ENCODE measurements around the gene MASP2.
"Not testable (repeated sequence)": the region's sequence is repeated elsewhere in the genome, so short reads cannot be mapped to it uniquely, and the experiment has no call there.

Gene MASP2

DNA sequence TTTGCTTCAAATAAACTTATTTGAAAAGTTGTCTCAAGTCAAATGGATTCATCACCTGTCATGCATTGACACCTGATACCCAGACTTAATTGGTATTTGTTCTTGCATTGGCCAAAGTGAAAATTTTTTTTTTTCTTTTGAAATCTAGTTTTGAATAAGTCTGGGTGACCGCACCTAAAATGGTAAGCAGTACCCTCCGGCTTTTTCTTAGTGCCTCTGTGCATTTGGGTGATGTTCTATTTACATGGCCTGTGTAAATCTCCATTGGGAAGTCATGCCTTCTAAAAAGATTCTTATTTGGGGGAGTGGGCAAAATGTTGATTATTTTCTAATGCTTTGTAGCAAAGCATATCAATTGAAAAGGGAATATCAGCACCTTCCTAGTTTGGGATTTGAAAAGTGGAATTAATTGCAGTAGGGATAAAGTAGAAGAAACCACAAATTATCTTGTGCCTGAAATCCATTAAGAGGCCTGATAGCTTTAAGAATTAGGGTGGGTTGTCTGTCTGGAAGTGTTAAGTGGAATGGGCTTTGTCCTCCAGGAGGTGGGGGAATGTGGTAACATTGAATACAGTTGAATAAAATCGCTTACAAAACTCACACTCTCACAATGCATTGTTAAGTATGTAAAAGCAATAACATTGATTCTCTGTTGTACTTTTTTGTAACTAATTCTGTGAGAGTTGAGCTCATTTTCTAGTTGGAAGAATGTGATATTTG lies 22.7 kb downstream of the MASP2 start:
- H3K4me1 Mint-ChIP-seq = peaks cover 30% of the 10 kb centered on the region
- no peak for DNase-seq (ENCODE audit: low spot score in 2 of 2)
- peaks cover 82% of the 10 kb centered on the region for H3K36me3 Mint-ChIP-seq (ENCODE audit: insufficient read depth)
- H3K4me3 Mint-ChIP-seq = no peak overlapping the region
- H3K9me3 Mint-ChIP-seq = no peaks in the 10 kb centered on the region
- peak overlapping the region; percentile 74 for H3K27ac Mint-ChIP-seq (ENCODE audit: low read depth)
- ATAC-seq (replicated peaks; ENCODE audit: extremely low read depth, poor library complexity, severe bottlenecking) = no peak
- H3K27me3 Mint-ChIP-seq = no peaks in the 10 kb centered on the region

DNA sequence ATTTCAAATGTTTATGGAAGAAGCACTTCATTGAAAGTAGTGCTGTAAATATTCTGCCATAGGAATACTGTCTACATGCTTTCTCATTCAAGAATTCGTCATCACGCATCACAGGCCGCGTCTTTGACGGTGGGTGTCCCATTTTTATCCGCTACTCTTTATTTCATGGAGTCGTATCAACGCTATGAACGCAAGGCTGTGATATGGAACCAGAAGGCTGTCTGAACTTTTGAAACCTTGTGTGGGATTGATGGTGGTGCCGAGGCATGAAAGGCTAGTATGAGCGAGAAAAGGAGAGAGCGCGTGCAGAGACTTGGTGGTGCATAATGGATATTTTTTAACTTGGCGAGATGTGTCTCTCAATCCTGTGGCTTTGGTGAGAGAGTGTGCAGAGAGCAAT lies 23.8 kb downstream of the MASP2 start:
- Mint-ChIP-seq H3K36me3 (ENCODE audit: insufficient read depth) (peaks cover 87% of the 10 kb centered on the region), H3K9me3 (no peaks in the 10 kb centered on the region), H3K4me3 (no peak overlapping the region), H3K27ac (ENCODE audit: low read depth) (no peak overlapping the region), H3K4me1 (peaks cover 37% of the 10 kb centered on the region), H3K27me3 (no peaks in the 10 kb centered on the region)
- no peak for DNase-seq (ENCODE audit: low spot score in 2 of 2)
- no peak for ATAC-seq (replicated peaks; ENCODE audit: extremely low read depth, poor library complexity, severe bottlenecking)

DNA sequence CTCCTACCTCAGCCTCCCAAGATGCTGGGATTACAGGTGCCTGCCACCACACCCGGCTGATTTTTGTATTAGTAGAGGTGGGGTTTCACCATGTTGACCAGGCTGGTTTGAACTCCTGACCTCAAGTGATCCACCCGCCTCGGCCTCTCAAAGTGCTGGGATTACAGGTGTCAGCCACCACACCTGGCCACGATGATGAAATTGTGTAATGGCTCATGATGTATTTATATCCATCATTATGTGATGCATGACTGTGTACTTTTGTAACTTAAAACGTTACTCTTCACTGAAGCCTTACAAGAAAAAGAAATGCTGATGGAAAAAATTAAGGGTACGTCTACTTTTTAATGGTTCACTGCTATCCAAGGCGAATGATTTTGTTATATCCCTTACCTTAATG lies 27.1 kb downstream of the MASP2 start:
- Mint-ChIP-seq H3K4me3 (no peak overlapping the region), H3K27ac (ENCODE audit: low read depth) (no peak overlapping the region), H3K4me1 (peaks cover 40% of the 10 kb centered on the region), H3K27me3 (no peaks in the 10 kb centered on the region), H3K9me3 (no peaks in the 10 kb centered on the region), H3K36me3 (ENCODE audit: insufficient read depth) (peaks cover 93% of the 10 kb centered on the region)
- ATAC-seq (replicated peaks; ENCODE audit: extremely low read depth, poor library complexity, severe bottlenecking) = no peak
- no peak for DNase-seq (ENCODE audit: low spot score in 2 of 2)

DNA sequence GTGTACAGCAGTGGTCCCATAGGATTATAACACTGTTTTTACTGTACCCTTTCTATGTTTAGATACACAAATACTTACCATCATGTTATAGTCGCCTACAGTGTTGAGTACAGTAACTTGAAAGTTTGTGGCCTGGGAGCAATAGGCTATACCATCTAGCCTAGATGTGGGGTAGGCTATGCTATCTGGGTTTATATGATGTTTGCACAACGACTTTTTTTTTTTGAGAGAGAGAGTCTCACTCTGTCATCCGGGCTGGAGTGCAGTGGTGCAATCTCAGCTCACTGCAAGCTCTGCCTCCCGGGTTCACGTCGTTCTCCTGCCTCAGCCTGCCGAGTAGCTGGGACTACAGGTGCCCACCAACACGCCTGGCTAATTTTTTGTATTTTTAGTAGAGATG lies 27.7 kb downstream of the MASP2 start:
- not testable (repeated sequence) for DNase-seq (ENCODE audit: low spot score in 2 of 2); H3K9me3 Mint-ChIP-seq; H3K27me3 Mint-ChIP-seq; ATAC-seq (replicated peaks; ENCODE audit: extremely low read depth, poor library complexity, severe bottlenecking); H3K27ac Mint-ChIP-seq (ENCODE audit: low read depth); H3K4me3 Mint-ChIP-seq
- H3K36me3 Mint-ChIP-seq (ENCODE audit: insufficient read depth) = peaks cover 93% of the 10 kb centered on the region
- peaks cover 42% of the 10 kb centered on the region for H3K4me1 Mint-ChIP-seq

DNA sequence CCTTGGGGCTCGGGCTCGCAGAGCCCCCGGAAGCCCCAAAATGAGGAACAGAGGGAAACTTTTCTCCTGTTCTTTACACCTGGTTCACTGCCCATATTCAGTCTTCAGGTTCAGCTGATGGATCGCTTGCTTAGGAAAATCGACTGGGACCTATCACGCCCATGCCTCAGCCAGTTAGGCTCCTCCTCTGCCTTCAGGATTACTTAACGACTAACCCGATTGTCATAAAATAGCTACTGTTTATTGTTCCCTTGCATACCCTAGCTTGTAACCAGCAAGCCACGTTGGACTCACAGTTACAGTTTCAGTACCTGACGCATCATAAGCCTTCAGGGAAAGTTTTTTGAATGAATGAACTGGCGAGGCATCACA lies 33.9 kb downstream of the MASP2 start:
- no peak for DNase-seq (ENCODE audit: low spot score in 2 of 2)
- no peaks in the 10 kb centered on the region for H3K27me3 Mint-ChIP-seq
- ATAC-seq (replicated peaks; ENCODE audit: extremely low read depth, poor library complexity, severe bottlenecking) = no peak
- peaks cover 56% of the 10 kb centered on the region for H3K36me3 Mint-ChIP-seq (ENCODE audit: insufficient read depth)
- H3K9me3 Mint-ChIP-seq = no peaks in the 10 kb centered on the region
- H3K4me1 Mint-ChIP-seq = peaks cover 13% of the 10 kb centered on the region
- no peak overlapping the region for H3K27ac Mint-ChIP-seq (ENCODE audit: low read depth)
- peak overlapping the region; percentile 84 for H3K4me3 Mint-ChIP-seq

- DNase-seq (ENCODE audit: low spot score in 2 of 2) (peak; percentile 87 to 88), ATAC-seq (replicated peaks; ENCODE audit: extremely low read depth, poor library complexity, severe bottlenecking) (peak; percentile 88)
- peak within 1 kb of the TSS; percentile 84 for H3K4me3 Mint-ChIP-seq
- H3K9me3 Mint-ChIP-seq = no peaks in the 10 kb centered on the region
- H3K4me1 Mint-ChIP-seq = peaks cover 11% of the 10 kb centered on the region
- H3K27me3 Mint-ChIP-seq = no peaks in the 10 kb centered on the region
- H3K27ac Mint-ChIP-seq (ENCODE audit: low read depth) = peak within 1 kb of the TSS; percentile 95
- peaks cover 52% of the 10 kb centered on the region for H3K36me3 Mint-ChIP-seq (ENCODE audit: insufficient read depth)
Observed at GRCh38 chr1:11012260-11013159, 34.5 kb downstream of the MASP2 start, which contains the start of gene TARDBP. Gene TARDBP, plus strand, starts transcription at chr1:11012654. Its CDS starts 1,074 bp downstream, at chr1:11013728.

DNA sequence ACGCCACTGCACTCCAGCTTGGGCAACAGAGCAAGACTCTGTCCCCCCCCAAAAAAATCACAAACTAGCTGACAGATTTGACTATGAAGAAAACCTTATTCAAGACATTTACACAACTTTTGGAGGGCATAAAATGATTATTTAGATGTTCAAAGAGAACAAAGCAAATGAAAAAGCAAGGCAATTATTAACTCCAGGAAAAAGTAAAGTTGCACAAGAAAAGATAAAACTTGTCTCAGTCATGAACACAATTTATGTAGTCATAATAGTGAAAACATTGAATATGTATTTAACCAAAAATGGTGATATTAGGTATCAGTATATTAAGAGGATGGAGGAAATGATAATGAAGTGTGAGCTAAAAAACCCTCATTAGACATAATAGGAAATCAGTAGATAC lies 46.5 kb downstream of the MASP2 start:
- Mint-ChIP-seq H3K9me3 (no peaks in the 10 kb centered on the region), H3K27me3 (no peaks in the 10 kb centered on the region), H3K4me3 (no peak overlapping the region), H3K4me1 (no peaks in the 10 kb centered on the region), H3K27ac (ENCODE audit: low read depth) (no peak overlapping the region), H3K36me3 (ENCODE audit: insufficient read depth) (no peaks in the 10 kb centered on the region)
- DNase-seq (ENCODE audit: low spot score in 2 of 2) = no peak
- no peak for ATAC-seq (replicated peaks; ENCODE audit: extremely low read depth, poor library complexity, severe bottlenecking)

DNA sequence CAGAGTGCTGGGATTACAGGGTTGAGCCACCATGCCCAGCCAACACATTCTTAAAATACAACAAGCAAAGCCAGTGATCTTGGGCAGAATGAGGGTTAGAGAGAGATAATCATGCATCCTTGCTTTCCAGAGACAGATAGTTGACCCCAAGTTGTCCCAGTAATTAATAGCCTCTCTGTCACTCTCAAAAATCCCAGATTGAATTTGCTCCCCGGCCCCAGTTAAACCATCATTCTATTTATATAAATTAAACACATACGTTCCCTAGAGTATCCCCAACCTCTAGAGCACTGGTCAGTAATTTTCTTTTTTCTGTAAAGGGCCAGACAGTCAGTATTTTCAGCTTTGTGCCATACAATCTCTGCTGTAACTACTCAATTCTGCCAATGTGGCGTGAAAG lies 50.9 kb downstream of the MASP2 start:
- Mint-ChIP-seq H3K27me3 (no peaks in the 10 kb centered on the region), H3K27ac (ENCODE audit: low read depth) (no peak overlapping the region), H3K9me3 (no peaks in the 10 kb centered on the region), H3K4me1 (no peaks in the 10 kb centered on the region), H3K36me3 (ENCODE audit: insufficient read depth) (no peaks in the 10 kb centered on the region), H3K4me3 (no peak overlapping the region)
- ATAC-seq (replicated peaks; ENCODE audit: extremely low read depth, poor library complexity, severe bottlenecking) = no peak
- DNase-seq (ENCODE audit: low spot score in 2 of 2) = no peak

DNA sequence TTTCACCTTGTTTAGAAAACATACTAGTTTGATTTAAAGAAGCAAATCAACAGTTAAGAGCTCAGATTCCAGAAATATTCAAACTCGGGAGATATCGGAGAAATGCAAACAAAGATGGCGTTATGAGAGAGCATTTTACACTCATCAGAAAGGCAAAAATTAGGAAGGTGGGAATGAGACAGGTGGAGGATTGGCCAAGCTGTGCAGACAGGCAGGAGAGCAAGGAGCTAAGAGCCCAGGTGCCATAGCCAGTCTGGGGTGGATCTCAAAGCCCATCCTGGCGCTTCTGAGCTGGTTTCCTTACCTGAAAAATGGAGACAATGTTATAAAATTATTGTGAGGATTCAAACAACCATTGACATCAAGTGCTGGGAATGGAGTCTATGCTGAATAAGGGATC lies 54.2 kb downstream of the MASP2 start:
- Mint-ChIP-seq H3K4me3 (no peak overlapping the region), H3K27me3 (no peaks in the 10 kb centered on the region), H3K36me3 (ENCODE audit: insufficient read depth) (no peaks in the 10 kb centered on the region), H3K9me3 (no peaks in the 10 kb centered on the region), H3K27ac (ENCODE audit: low read depth) (no peak overlapping the region), H3K4me1 (no peaks in the 10 kb centered on the region)
- ATAC-seq (replicated peaks; ENCODE audit: extremely low read depth, poor library complexity, severe bottlenecking) = no peak
- DNase-seq (ENCODE audit: low spot score in 2 of 2) = no peak

- not testable (repeated sequence) for H3K4me1 Mint-ChIP-seq; DNase-seq (ENCODE audit: low spot score in 2 of 2); H3K27me3 Mint-ChIP-seq; ATAC-seq (replicated peaks; ENCODE audit: extremely low read depth, poor library complexity, severe bottlenecking); H3K4me3 Mint-ChIP-seq; H3K36me3 Mint-ChIP-seq (ENCODE audit: insufficient read depth); H3K9me3 Mint-ChIP-seq; H3K27ac Mint-ChIP-seq (ENCODE audit: low read depth)
Observed at GRCh38 chr1:10992004-10992403, 55.0 kb downstream of the MASP2 start.

DNA sequence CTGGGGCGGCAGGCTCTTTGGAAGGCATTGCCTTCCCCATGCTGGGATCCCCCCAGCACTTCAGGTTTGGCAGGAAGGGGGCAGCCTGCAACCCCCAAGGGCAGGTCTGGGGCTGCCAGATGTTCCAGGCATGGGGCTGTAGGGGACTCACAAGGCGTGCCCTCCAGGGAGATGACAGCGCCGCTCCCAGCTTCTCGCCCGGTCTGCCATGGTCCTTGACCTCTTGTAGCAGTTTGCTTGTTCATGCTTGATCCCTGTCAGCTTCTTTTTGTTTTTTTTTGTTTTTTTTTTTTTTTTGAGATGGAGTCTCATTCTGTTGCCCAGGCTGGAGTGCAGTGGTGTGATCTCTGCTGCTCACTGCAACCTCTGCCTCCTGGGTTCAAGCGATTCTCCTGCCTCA lies 56.2 kb downstream of the MASP2 start:
- no peaks in the 10 kb centered on the region for H3K36me3 Mint-ChIP-seq (ENCODE audit: insufficient read depth)
- ATAC-seq (replicated peaks; ENCODE audit: extremely low read depth, poor library complexity, severe bottlenecking) (no peak), DNase-seq (ENCODE audit: low spot score in 2 of 2) (no peak)
- no peak overlapping the region for H3K4me3 Mint-ChIP-seq
- H3K27ac Mint-ChIP-seq (ENCODE audit: low read depth) = no peak overlapping the region
- H3K27me3 Mint-ChIP-seq = no peaks in the 10 kb centered on the region
- H3K4me1 Mint-ChIP-seq = no peaks in the 10 kb centered on the region
- H3K9me3 Mint-ChIP-seq = no peaks in the 10 kb centered on the region

DNA sequence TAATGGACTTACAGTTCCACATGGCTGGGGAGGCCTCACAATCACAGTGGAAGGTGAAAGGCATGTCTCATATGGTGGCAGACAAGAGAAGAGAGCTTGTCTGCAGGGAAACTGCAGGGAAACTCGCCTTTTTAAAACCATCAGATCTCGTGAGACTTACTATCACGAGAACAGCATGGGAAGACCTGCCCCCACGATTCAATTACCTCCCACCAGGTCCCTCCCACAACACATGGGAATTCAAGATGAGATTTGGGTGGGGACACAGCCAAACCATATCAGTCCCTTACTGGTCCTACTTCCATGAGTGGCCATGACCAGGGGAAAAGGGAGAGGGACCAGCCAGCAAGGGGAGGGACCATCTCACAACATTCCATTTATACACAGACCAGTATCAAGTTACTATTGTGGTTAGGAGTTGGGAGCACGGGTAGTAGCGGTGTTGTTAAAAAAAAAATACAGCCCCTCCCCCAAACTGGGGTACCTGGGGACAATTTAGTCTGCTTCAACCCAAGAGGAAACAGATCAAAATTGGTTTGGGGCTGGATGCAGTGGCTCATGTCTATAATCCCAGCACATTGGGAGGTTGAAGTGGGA lies 57.0 kb downstream of the MASP2 start:
- not testable (repeated sequence) for H3K27ac Mint-ChIP-seq (ENCODE audit: low read depth); H3K4me3 Mint-ChIP-seq; H3K27me3 Mint-ChIP-seq; H3K9me3 Mint-ChIP-seq; H3K4me1 Mint-ChIP-seq; H3K36me3 Mint-ChIP-seq (ENCODE audit: insufficient read depth); DNase-seq (ENCODE audit: low spot score in 2 of 2); ATAC-seq (replicated peaks; ENCODE audit: extremely low read depth, poor library complexity, severe bottlenecking)

GRCh38 chr1:10989095-10989494 lies 57.9 kb downstream of the MASP2 start:
- Mint-ChIP-seq H3K36me3 (ENCODE audit: insufficient read depth) (peaks cover 2% of the 10 kb centered on the region), H3K27ac (ENCODE audit: low read depth) (no peak overlapping the region), H3K4me3 (no peak overlapping the region), H3K27me3 (no peaks in the 10 kb centered on the region), H3K9me3 (no peaks in the 10 kb centered on the region), H3K4me1 (no peaks in the 10 kb centered on the region)
- ATAC-seq (replicated peaks; ENCODE audit: extremely low read depth, poor library complexity, severe bottlenecking) (no peak), DNase-seq (ENCODE audit: low spot score in 2 of 2) (no peak)

All from central memory CD8-positive, alpha-beta T cell (primary cell).